Activated CD8-positive, alpha-beta memory T cell treated with anti-CD3 and anti-CD28 coated beads, Interleukin-2, amount 50 U/mL, for 4 hours (primary cell): ENCODE measurements around the gene DPP4.

ENCODE experiments used
- DNase-seq: peaks from one replicate; pipeline ENCODE4 v3.0.0-alpha.2; 2020

The DPP4 gene

GRCh38 chr2:162014751-162015150, 59.3 kb downstream of the DPP4 start:
- no peak for DNase-seq

- no peak for DNase-seq
Measured at GRCh38 chr2:162013514-162014475, 60.2 kb downstream of the DPP4 start.

- no peak for DNase-seq
Measured at GRCh38 chr2:162012565-162013058, 61.4 kb downstream of the DPP4 start.

GRCh38 chr2:162011706-162012564, 62.1 kb downstream of the DPP4 start:
- no peak for DNase-seq

- DNase-seq = no peak
Measured at GRCh38 chr2:162009543-162009942, 64.5 kb downstream of the DPP4 start.

GRCh38 chr2:162007447-162008040, 66.5 kb downstream of the DPP4 start:
- DNase-seq = no peak

- no peak for DNase-seq
Measured at GRCh38 chr2:162006337-162006736, 67.7 kb downstream of the DPP4 start.

GRCh38 chr2:162004031-162004430, 70.0 kb downstream of the DPP4 start:
- no peak for DNase-seq

- no peak for DNase-seq
Measured at GRCh38 chr2:162002623-162003235, 71.3 kb downstream of the DPP4 start.

- DNase-seq = no peak
Measured at GRCh38 chr2:162000431-162000830, 73.6 kb downstream of the DPP4 start.

- no peak for DNase-seq
Measured at GRCh38 chr2:161999321-161999720, 74.7 kb downstream of the DPP4 start.

- DNase-seq = no peak
Measured at GRCh38 chr2:161998857-161999256, 75.2 kb downstream of the DPP4 start.

GRCh38 chr2:161997916-161998471, 76.0 kb downstream of the DPP4 start:
- DNase-seq = no peak

- DNase-seq = no peak
Measured at GRCh38 chr2:161995553-161996016, 78.4 kb downstream of the DPP4 start.

GRCh38 chr2:161994761-161995520, 79.1 kb downstream of the DPP4 start:
- no peak for DNase-seq

GRCh38 chr2:161992531-161992930, 81.5 kb downstream of the DPP4 start:
- peak; percentile 38 for DNase-seq

GRCh38 chr2:161991991-161992390, 82.0 kb downstream of the DPP4 start:
- DNase-seq = no peak

GRCh38 chr2:161990741-161991140, 83.3 kb downstream of the DPP4 start:
- no peak for DNase-seq

GRCh38 chr2:161990036-161990435, 84.0 kb downstream of the DPP4 start:
- no peak for DNase-seq

GRCh38 chr2:161988589-161988988, 85.4 kb downstream of the DPP4 start:
- no peak for DNase-seq

GRCh38 chr2:161987311-161987710, 86.7 kb downstream of the DPP4 start:
- no peak for DNase-seq
